ENCODE measurements around the gene THSD4. TPM values are rescaled to one million over a fixed set of nuclear protein-coding genes. Genes with fewer than 3 reads are reported as not detected.
"Not testable (repeated sequence)": the region's sequence is repeated elsewhere in the genome, so short reads cannot be mapped to it uniquely, and the experiment has no call there.

THSD4 gene
- total RNA-seq, 1 donor from 2014 or later: 2.5 TPM

- Histone ChIP-seq H3K27me3 (ENCODE audit: insufficient read depth, low read length) (no peaks in the 10 kb centered on the region), H3K36me3 (ENCODE audit: insufficient read depth, low read length) (no peaks in the 10 kb centered on the region), H4K20me1 (ENCODE audit: insufficient read depth, low read length) (no peaks in the 10 kb centered on the region), H3K27ac (ENCODE audit: low read depth, low read length) (no peak overlapping the region), H3K4me1 (ENCODE audit: insufficient read depth, low read length) (no peaks in the 10 kb centered on the region), H3K79me2 (ENCODE audit: insufficient read depth, low read length) (no peaks in the 10 kb centered on the region), H3K9me3 (ENCODE audit: insufficient read depth, low read depth, low read length) (no peaks in the 10 kb centered on the region), H3K4me2 (ENCODE audit: low read length) (no peak overlapping the region), H2AFZ (ENCODE audit: low read depth, low read length) (no peak overlapping the region), H3K9ac (ENCODE audit: low read length) (no peak overlapping the region), H3K4me3 (ENCODE audit: insufficient read depth, low read depth, low read length) (no peak overlapping the region)
- peaks cover 2% of the 10 kb centered on the region for H3K27me3 Mint-ChIP-seq (ENCODE audit: low read depth, unreplicated experiment)
- no peak overlapping the region for H3K27ac Mint-ChIP-seq (ENCODE audit: unreplicated experiment)
- peaks cover 11% of the 10 kb centered on the region for H3K9me3 Mint-ChIP-seq (ENCODE audit: unreplicated experiment)
- H3K4me1 Mint-ChIP-seq (ENCODE audit: low read depth, unreplicated experiment): no peaks in the 10 kb centered on the region
- TF ChIP-seq CTCF (IDR thresholded peaks at IDR 0.05; ENCODE audit: insufficient read depth, low read depth, low read length): no peak
- no peak for TF ChIP-seq EZH2 (IDR thresholded peaks at IDR 0.05; ENCODE audit: insufficient read depth, low read length)
- DNase-seq (ENCODE audit: low read depth) (no peak), FAIRE-seq (no peak)
- H3K36me3 Mint-ChIP-seq (ENCODE audit: low read depth, unreplicated experiment): peaks cover 2% of the 10 kb centered on the region
- no peak overlapping the region for H3K4me3 Mint-ChIP-seq (ENCODE audit: unreplicated experiment)
Measured at GRCh38 chr15:71366522-71366921, 251.3 kb downstream of the THSD4 start.

GRCh38 chr15:71366926-71367325 lies 251.7 kb downstream of the THSD4 start:
- peak; percentile 37 for FAIRE-seq
- TF ChIP-seq CTCF (IDR thresholded peaks at IDR 0.05; ENCODE audit: insufficient read depth, low read depth, low read length): no peak
- peaks cover 2% of the 10 kb centered on the region for H3K36me3 Mint-ChIP-seq (ENCODE audit: low read depth, unreplicated experiment)

GRCh38 chr15:71367737-71368136 lies 252.5 kb downstream of the THSD4 start:
- H3K4me1 Mint-ChIP-seq (ENCODE audit: low read depth, unreplicated experiment); H2AFZ ChIP-seq (ENCODE audit: low read depth, low read length); DNase-seq (ENCODE audit: low read depth); H3K36me3 ChIP-seq (ENCODE audit: insufficient read depth, low read length); H3K4me1 ChIP-seq (ENCODE audit: insufficient read depth, low read length); H3K79me2 ChIP-seq (ENCODE audit: insufficient read depth, low read length); H3K27me3 ChIP-seq (ENCODE audit: insufficient read depth, low read length); H3K27me3 Mint-ChIP-seq (ENCODE audit: low read depth, unreplicated experiment); H3K9ac ChIP-seq (ENCODE audit: low read length); H3K4me2 ChIP-seq (ENCODE audit: low read length); H3K36me3 Mint-ChIP-seq (ENCODE audit: low read depth, unreplicated experiment); H3K4me3 ChIP-seq (ENCODE audit: insufficient read depth, low read depth, low read length); H3K27ac Mint-ChIP-seq (ENCODE audit: unreplicated experiment); H3K27ac ChIP-seq (ENCODE audit: low read depth, low read length); FAIRE-seq; H3K9me3 ChIP-seq (ENCODE audit: insufficient read depth, low read depth, low read length); H3K4me3 Mint-ChIP-seq (ENCODE audit: unreplicated experiment); H4K20me1 ChIP-seq (ENCODE audit: insufficient read depth, low read length): not testable (repeated sequence)
- H3K9me3 Mint-ChIP-seq (ENCODE audit: unreplicated experiment): peaks cover 14% of the 10 kb centered on the region

More at GRCh38 chr15:71366926-71367325, 251.7 kb downstream of the THSD4 start:
- Mint-ChIP-seq H3K9me3 (ENCODE audit: unreplicated experiment) (peaks cover 13% of the 10 kb centered on the region), H3K4me3 (ENCODE audit: unreplicated experiment) (no peak overlapping the region), H3K27me3 (ENCODE audit: low read depth, unreplicated experiment) (peaks cover 2% of the 10 kb centered on the region), H3K27ac (ENCODE audit: unreplicated experiment) (no peak overlapping the region), H3K4me1 (ENCODE audit: low read depth, unreplicated experiment) (no peaks in the 10 kb centered on the region)
- Histone ChIP-seq H3K4me2 (ENCODE audit: low read length) (no peak overlapping the region), H3K27me3 (ENCODE audit: insufficient read depth, low read length) (no peaks in the 10 kb centered on the region), H2AFZ (ENCODE audit: low read depth, low read length) (no peak overlapping the region), H3K4me3 (ENCODE audit: insufficient read depth, low read depth, low read length) (no peak overlapping the region), H3K9ac (ENCODE audit: low read length) (no peak overlapping the region), H4K20me1 (ENCODE audit: insufficient read depth, low read length) (no peaks in the 10 kb centered on the region), H3K27ac (ENCODE audit: low read depth, low read length) (no peak overlapping the region), H3K36me3 (ENCODE audit: insufficient read depth, low read length) (no peaks in the 10 kb centered on the region), H3K9me3 (ENCODE audit: insufficient read depth, low read depth, low read length) (no peaks in the 10 kb centered on the region), H3K79me2 (ENCODE audit: insufficient read depth, low read length) (no peaks in the 10 kb centered on the region), H3K4me1 (ENCODE audit: insufficient read depth, low read length) (no peaks in the 10 kb centered on the region)
- peak; percentile 12 for DNase-seq (ENCODE audit: low read depth)

- not testable (repeated sequence) for H3K36me3 ChIP-seq (ENCODE audit: insufficient read depth, low read length); FAIRE-seq; H3K4me2 ChIP-seq (ENCODE audit: low read length); H2AFZ ChIP-seq (ENCODE audit: low read depth, low read length); H3K4me3 Mint-ChIP-seq (ENCODE audit: unreplicated experiment); H3K27me3 ChIP-seq (ENCODE audit: insufficient read depth, low read length); H3K4me1 Mint-ChIP-seq (ENCODE audit: low read depth, unreplicated experiment); H4K20me1 ChIP-seq (ENCODE audit: insufficient read depth, low read length); H3K36me3 Mint-ChIP-seq (ENCODE audit: low read depth, unreplicated experiment); H3K4me3 ChIP-seq (ENCODE audit: insufficient read depth, low read depth, low read length); H3K4me1 ChIP-seq (ENCODE audit: insufficient read depth, low read length); H3K9ac ChIP-seq (ENCODE audit: low read length); DNase-seq (ENCODE audit: low read depth); H3K79me2 ChIP-seq (ENCODE audit: insufficient read depth, low read length); H3K27ac ChIP-seq (ENCODE audit: low read depth, low read length); H3K9me3 ChIP-seq (ENCODE audit: insufficient read depth, low read depth, low read length); H3K27ac Mint-ChIP-seq (ENCODE audit: unreplicated experiment)
- Mint-ChIP-seq H3K9me3 (ENCODE audit: unreplicated experiment) (peaks cover 22% of the 10 kb centered on the region), H3K27me3 (ENCODE audit: low read depth, unreplicated experiment) (peaks cover 18% of the 10 kb centered on the region)
Measured at GRCh38 chr15:71372769-71373168, 257.5 kb downstream of the THSD4 start.
